Liver (tissue), 3 donors: ENCODE results near the gene ABCE1.

Experiments
- RAD21 ChIP-seq, 2 donors: IDR thresholded peaks; 2 replicates each; pipeline ENCODE4 v1.6.1; 2016; ENCODE audit warnings: antibody characterized with exemption in 2 of 2, mild to moderate bottlenecking in 2 of 2
- YY1 ChIP-seq: IDR thresholded peaks from 2 replicates; pipeline ENCODE4 v1.6.1; 2016; ENCODE audit warnings: antibody characterized with exemption, mild to moderate bottlenecking
- TF ChIP-seq, protein P1 (sequence below): fragments of 150-350 bp; IDR thresholded peaks from 2 replicates; pipeline ENCODE4 v1.5.1; 2017; ENCODE audit warnings: improper control_type of control experiment, low read depth, low read length; ENCODE audit not compliant: missing input control
- TF ChIP-seq, protein P2 (sequence below): IDR thresholded peaks from 2 replicates; pipeline ENCODE4 v1.6.1; 2016; ENCODE audit warnings: antibody characterized with exemption
- TF ChIP-seq, protein P3 (sequence below): IDR thresholded peaks from 2 replicates; pipeline ENCODE4 v1.6.1; 2016; ENCODE audit warnings: antibody characterized with exemption
- donor health status: healthy.
- donor health status: healthy.

DNA sequence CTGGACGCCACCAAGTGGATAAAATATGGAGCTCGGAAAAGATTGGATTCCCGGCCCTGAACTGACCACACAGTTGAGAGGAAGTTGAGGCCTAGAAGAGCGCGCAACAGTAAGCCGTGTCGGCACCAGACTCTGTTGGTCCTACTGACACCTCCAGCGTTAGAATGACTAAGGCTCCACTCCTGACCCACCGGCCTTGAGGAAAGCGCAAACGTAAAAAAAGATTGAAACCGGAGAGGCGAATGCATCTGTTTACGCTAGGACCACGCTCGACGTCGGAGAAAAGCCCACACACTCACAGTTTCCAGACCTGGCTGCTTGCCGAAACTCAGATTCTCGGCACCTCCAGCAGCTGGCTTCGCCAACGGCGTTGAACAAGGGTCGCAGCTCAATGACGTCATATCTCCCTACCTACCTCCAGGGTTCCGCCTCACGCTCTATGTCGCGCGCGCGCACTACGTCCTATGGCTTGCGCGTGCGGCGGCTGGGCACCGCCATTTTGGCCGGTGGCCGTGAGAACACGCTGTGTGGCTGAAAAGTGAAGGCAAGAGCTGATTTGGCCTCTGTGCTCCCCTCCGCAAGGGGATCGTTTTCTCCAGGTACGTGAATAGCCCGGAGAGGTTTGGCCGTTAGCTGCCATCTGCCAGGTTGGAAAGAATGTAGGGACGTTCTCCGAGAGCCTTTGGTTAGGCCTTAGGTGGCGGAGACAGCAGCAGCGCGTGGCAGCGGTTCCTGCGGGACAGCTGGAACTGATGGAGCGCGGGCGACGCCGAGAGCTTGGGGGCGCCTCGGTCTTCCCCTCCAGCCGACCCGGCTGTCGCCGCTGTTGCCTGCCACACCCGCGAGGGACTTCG, at the start of gene ABCE1, which contains the start of gene ANAPC10:
- TF ChIP-seq, protein P1, sequence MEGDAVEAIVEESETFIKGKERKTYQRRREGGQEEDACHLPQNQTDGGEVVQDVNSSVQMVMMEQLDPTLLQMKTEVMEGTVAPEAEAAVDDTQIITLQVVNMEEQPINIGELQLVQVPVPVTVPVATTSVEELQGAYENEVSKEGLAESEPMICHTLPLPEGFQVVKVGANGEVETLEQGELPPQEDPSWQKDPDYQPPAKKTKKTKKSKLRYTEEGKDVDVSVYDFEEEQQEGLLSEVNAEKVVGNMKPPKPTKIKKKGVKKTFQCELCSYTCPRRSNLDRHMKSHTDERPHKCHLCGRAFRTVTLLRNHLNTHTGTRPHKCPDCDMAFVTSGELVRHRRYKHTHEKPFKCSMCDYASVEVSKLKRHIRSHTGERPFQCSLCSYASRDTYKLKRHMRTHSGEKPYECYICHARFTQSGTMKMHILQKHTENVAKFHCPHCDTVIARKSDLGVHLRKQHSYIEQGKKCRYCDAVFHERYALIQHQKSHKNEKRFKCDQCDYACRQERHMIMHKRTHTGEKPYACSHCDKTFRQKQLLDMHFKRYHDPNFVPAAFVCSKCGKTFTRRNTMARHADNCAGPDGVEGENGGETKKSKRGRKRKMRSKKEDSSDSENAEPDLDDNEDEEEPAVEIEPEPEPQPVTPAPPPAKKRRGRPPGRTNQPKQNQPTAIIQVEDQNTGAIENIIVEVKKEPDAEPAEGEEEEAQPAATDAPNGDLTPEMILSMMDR: peak; percentile 22
- TF ChIP-seq, protein P2, sequence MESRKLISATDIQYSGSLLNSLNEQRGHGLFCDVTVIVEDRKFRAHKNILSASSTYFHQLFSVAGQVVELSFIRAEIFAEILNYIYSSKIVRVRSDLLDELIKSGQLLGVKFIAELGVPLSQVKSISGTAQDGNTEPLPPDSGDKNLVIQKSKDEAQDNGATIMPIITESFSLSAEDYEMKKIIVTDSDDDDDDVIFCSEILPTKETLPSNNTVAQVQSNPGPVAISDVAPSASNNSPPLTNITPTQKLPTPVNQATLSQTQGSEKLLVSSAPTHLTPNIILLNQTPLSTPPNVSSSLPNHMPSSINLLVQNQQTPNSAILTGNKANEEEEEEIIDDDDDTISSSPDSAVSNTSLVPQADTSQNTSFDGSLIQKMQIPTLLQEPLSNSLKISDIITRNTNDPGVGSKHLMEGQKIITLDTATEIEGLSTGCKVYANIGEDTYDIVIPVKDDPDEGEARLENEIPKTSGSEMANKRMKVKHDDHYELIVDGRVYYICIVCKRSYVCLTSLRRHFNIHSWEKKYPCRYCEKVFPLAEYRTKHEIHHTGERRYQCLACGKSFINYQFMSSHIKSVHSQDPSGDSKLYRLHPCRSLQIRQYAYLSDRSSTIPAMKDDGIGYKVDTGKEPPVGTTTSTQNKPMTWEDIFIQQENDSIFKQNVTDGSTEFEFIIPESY: peak; percentile 82
- peak; percentile 99 for TF ChIP-seq YY1
- TF ChIP-seq, protein P3, sequence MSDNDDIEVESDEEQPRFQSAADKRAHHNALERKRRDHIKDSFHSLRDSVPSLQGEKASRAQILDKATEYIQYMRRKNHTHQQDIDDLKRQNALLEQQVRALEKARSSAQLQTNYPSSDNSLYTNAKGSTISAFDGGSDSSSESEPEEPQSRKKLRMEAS: peak; percentile 100
- peak; percentile 2 to 60 for TF ChIP-seq RAD21 (IDR thresholded peaks at IDR 0.05)
